GM19468 (cell line): Measurements from ENCODE around the gene CCDC127.

Experiments
- ATAC-seq: cut with Tn5 transposase; IDR thresholded peaks from one replicate; pipeline ENCODE4 v1.9.1; 2021; ENCODE audit warnings: mild to moderate bottlenecking, moderate library complexity, moderate number of reproducible peaks; ENCODE audit not compliant: unreplicated experiment; ENCODE audit errors: extremely low read depth

CCDC127 gene

DNA sequence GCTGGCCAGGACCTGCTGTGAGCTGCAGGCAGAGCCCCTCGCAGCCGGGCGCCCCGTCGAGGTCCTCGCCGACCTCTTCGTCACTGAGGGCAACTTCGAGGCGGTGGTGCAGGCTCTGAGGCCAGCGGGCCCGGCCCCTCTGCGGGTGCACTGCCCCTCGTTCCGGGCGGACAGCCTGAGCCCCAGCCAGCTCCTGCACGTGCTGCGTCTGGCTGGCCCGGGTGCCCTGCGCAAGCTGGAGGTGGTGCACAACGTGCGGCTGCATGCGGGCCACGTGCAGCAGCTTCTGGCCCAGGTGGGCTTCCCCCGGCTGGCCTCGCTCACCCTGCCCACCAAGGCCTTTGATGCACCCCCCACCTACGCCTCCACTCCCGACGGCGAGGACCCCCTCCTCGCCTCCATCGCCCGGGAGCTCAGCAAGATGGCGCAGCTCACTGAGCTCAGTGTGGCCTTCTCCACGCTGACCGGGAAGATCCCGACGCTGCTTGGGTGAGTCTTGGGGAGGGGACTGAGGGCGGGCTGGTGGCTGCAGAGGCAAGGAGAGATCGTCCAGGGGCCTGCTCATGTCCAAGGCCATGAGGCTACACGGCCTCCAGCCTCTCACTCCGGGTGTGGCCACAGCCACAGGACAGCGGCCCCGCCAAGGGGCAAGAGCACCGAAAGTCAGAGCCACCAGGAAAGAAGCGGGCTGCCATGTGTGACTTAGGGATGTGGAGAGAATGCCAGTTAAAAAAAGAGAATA is 25.8 kb downstream of the CCDC127 start:
- ATAC-seq: no peak

- no peak for ATAC-seq
Observed at GRCh38 chr5:191036-191948, 26.7 kb downstream of the CCDC127 start, which contains the start of gene LRRC14B. LRRC14B (plus strand) TSS chr5:191495; CDS start chr5:191539, 44 bp downstream.

DNA sequence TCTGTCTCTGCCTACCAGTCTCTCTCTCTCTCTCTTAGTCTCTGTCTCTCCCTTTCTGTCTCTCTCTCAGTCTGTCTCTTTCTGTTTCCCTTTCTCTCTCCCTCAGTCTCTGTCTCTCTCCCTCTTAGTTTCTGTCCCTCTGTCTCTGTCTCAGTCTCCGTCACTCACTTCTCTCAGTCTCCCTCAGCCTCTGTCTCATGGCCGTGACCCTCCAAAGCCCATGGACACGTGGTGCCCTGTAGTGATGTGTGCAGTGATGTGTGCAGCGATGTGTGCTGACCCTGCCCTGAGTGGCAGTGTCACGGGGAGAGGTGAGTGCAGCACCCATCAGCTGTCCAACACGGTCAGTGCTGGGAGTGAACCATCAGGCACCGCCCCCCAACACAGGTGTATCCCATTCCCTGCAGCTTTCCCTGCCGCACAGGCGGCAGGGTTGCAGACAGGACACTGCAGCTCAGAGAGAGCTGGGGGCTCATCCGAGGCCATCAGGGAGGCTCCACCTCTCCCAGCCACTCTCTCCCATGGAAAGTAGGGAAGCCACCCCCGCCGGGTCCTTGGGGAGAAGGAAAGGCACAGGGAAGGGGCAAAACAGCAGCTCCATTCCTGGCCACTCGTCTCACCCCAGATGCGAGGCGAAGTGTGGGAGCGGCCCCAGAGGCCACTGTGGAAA is 27.5 kb downstream of the CCDC127 start:
- no peak for ATAC-seq

DNA sequence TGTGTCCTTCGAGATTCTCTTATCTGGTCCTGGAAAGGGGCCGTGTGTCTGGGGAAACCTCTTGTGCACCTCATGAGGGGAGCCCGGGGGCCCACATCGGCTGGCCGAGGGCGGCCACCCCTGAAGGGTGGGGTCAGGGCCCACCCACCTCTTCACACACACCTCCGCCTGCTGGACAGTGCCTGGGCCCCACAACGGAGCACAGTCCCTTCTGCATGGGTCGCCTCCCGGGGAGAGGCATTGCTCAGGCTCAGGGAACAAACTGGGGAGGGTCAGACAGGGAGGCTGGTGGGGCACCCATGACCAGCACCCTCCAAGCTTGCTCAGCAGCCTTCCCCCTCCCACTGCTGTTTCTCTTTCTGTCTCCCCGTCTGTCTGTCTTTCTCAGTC is 28.0 kb downstream of the CCDC127 start:
- ATAC-seq: no peak

DNA sequence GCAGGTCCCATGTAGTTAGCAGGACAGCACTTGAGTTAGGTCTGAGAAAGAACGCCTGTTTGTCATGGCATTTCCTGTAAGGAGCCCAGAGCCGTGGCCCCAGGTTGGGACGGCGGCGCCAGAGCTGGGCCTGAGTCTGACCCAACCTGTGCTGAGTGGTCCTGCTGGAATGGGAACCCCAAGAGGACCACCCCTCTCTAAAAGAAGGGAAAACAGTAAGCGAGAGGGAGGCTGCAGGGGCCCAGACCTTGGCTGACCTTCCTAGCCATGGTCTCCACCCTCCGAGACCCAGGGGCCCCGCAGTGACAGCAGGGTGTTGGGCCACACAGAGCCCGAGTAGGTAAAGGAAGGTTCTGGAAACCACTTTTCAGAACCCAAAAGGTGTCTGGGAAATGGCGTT is 28.5 kb downstream of the CCDC127 start:
- ATAC-seq: no peak

DNA sequence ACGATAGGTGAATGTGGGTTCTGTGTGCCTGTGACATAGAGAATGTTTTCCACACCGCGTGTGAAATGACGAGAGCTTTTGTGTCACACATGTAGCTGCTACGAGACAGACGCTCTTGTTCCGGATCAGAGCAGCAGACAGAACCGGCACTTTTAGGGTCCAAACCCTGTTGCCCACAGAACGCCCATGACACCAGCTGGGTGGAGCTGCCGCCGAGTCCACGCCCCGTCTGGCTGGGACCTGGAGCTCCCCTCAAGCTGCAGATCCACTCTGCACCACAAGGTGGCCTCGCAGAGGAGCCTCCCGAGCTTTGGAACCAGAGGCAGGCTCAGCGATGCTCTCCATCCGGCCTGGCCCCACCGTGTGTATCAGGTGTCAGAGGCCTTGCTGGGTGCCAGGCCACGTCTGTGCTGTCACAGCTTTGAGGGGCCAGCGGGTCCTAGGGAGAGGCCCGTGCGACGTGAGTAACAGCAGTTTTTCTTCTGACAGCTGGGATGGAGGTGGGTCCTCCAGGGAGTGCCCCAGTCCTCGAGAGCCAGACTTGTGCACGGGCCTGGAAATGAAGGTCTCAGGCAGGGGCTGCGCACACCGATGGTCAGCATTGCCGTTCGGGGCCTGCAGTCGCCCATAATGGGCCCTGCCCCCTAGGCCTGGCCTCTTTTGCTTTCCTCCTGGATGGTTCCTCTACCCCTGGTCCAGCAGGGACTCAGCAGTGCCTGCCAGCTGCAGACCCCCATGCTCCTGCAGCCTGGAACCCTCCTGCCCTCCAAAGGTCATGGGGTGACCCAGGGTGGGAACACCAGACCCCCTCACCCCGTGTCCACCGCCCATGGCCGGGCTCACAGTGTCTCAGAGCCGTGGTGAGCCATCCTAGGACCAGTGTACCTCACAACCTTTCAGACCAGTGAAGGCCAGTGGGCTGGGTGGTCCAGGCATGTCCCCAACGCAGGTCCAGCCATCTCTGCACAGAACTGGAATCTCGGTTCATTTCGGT is 29.2 kb downstream of the CCDC127 start:
- no peak for ATAC-seq

- no peak for ATAC-seq
Observed at GRCh38 chr5:187617-188451, 30.1 kb downstream of the CCDC127 start.

- no peak for ATAC-seq
Observed at GRCh38 chr5:187042-187431, 30.9 kb downstream of the CCDC127 start.

DNA sequence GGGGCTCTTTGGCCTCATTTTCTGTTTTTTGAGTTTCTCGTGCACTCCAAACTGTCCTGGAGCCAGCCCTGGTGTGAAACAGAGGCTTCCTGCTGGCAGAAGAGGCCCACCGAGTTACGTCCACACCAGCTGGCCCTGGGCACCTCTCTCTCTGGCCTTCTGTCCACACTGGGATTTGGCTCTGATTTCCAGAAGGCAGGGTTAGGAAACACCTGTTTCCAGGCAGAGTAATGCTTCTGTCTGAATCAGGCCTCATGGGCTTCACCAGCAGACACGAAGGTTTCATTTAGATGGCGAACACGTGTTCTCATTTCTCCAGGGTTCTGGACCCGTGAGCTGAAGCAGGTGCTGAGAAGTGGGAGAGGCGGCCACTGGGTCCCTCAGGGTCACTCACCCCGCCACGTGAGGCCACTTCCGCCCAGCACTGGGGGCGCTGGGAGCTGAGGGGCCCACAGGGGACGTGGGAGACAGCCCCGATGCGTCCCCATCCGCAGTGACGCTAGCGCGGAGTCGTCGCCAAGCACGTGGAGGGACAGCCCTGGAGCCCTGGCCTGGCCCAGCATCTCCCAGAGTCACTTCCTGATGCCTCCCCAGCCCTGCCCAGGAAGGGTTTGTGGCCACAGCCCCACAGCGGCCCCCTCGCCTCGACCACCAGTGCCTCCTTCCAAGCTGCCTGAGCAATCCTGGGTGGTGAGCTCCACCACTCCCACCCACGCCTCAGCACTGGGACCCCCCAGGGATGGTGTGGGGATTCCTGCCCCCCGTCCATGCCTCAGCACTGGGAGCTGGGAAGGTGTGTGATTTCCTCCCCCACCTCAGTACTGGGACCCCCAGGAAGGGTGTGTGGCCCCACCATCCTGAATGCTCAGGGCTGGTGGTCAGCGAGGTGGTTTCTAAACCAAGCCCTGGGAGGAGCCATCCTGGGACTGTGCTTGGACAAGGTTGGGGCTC is 31.6 kb downstream of the CCDC127 start:
- ATAC-seq: no peak

GRCh38 chr5:185095-186070 is 32.6 kb downstream of the CCDC127 start:
- no peak for ATAC-seq

DNA sequence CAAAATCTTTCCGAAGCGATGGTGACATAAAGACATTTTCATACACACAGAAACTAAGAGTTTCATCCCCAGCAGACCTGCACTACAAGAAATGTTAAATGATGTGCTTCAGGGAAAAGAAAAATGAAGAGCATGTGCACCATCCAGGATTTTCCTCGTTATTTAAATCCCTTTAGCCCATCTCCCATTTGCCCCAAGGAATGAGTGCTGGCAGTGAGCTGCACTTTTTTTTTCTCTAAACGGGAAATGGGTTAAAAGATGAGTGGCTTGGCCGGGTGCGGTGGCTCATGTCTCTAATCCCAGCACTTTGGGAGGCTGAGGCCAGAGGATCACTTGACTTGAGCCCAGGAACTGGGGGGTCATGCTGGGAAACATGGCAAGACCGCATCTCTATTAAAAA is 33.5 kb downstream of the CCDC127 start:
- no peak for ATAC-seq

DNA sequence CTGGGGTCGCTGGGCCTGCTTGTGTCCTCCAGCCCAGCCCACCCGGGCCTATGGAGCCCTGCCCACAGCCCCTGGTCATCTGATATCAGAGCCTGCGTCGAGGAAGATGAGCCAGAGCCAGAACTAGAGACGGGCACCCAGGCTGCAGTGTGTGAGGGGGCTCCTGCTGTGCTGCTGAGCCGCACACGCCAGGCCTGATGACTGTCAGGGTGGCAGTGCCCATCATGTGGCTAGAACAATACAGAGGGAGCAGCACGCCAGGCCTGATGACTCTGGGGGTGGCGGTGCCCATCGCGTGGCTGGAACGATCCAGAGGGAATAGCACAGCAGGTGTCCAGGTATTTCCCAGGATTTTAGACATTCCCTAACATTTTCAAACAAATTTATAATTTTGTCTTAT is 35.8 kb downstream of the CCDC127 start:
- no peak for ATAC-seq

- no peak for ATAC-seq
Observed at GRCh38 chr5:181566-181965, 36.4 kb downstream of the CCDC127 start.

- ATAC-seq: no peak
Observed at GRCh38 chr5:181160-181559, 36.8 kb downstream of the CCDC127 start.

DNA sequence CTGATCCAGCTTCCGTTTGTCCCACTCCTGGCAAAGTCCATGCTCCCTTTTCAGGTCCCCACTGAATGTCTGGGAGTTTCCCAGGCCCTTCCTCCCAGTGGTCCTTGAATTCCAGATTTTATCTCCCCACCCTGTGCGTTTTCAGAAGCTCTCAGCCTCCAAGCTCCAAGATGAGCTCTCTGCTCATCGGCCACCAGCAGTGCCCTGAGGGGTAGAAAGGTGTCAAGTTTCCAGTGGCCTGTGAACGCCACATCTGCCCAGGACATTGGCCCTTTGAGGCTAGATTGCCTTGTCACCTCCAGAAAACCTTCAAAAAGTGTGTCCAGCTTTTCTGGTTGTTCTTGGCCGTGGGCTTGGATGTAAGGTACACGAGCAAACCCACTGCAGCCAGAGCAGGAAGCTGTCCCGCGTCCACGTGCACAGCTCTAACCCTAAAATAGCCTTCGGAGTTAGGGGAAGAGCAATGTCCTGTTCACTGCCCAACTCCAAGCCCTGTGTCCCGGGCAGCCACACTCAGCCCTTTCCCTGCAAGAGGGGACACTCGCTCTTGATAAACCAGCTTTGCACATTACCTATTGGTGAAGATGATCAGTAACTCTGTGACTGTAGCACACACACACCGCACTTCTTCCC is 37.6 kb downstream of the CCDC127 start:
- no peak for ATAC-seq

GRCh38 chr5:179401-179800 is 38.6 kb downstream of the CCDC127 start:
- no peak for ATAC-seq
